PC-3 (cell line): ENCODE measurements around the gene MAS1L.

Source experiments
- CTCF ChIP-seq: fragments of 300-600 bp; sonication (generic); conservative IDR thresholded peaks from 2 replicates; pipeline ENCODE4 v1.5.1; 2017; ENCODE audit warnings: antibody characterized with exemption, low read depth, mild to moderate bottlenecking, low read length
- EZH2 ChIP-seq: fragments of 300-600 bp; sonication (generic); IDR thresholded peaks from one replicate; pipeline ENCODE4 v1.6.1; 2017; ENCODE audit warnings: antibody characterized with exemption, mild to moderate bottlenecking, low read length; ENCODE audit not compliant: unreplicated experiment
- EZH2phosphoT487 ChIP-seq: fragments of 300-600 bp; sonication (generic); IDR thresholded peaks from 2 replicates; pipeline ENCODE4 v1.6.1; 2018; ENCODE audit warnings: mild to moderate bottlenecking, antibody characterized with exemption, low read length, borderline replicate concordance

GRCh38 chr6:29509711-29510110, 22.0 kb upstream of the MAS1L start:
- TF ChIP-seq EZH2 (no peak), CTCF (no peak), EZH2phosphoT487 (no peak)
